Pancreas (tissue), 10 donors: Measurements from ENCODE around the gene INSR. TPM values are rescaled to one million over a fixed set of nuclear protein-coding genes. Genes with fewer than 3 reads are reported as not detected.
"Not testable (repeated sequence)": the region's sequence is repeated elsewhere in the genome, so short reads cannot be mapped to it uniquely, and the experiment has no call there.

Source experiments
- ATAC-seq, 4 donors: fragments of 200-7000 bp; cut with Tn5 transposase; one replicate each; pipeline versions ENCODE4 v1.8.0 to v1.9.1; 2020; ENCODE audit warnings: mild to moderate bottlenecking in 4 of 4, moderate library complexity in 4 of 4
- DNase-seq, 6 donors: peaks; one replicate each; pipeline ENCODE4 v3.0.0-alpha.2; 2020
- FAIRE-seq: peaks from 2 replicates; lab custom pipeline; 2012; peaks lifted over from hg19 to GRCh38; lab: Jason Lieb, UNC
- H3K27ac ChIP-seq, 4 donors: fragments of 200-600 bp; sonication (generic); 1 replicate in 3 of 4; 2 replicates in 1 of 4; pipeline versions ENCODE4 v1.5.0 to v1.8.0; 2020
- H3K27me3 ChIP-seq, 4 donors: fragments of 200-600 bp; one replicate each; pipeline ENCODE4 v1.8.0; 2021
- H3K36me3 ChIP-seq, 3 donors: fragments of 200-600 bp; sonication (generic) in 1 of 3; one replicate each; pipeline versions ENCODE4 v1.5.0 to v1.8.0; 2020 to 2021
- H3K4me1 ChIP-seq, 3 donors: fragments of 200-600 bp; one replicate each; pipeline ENCODE4 v1.8.0; 2021
- H3K4me3 ChIP-seq, 4 donors: fragments of 200-600 bp; sonication (generic) in 2 of 4; one replicate each; pipeline versions ENCODE4 v1.5.0 to v1.8.0; 2020 to 2021
- H3K9me3 ChIP-seq, 4 donors: fragments of 200-600 bp; one replicate each; pipeline ENCODE4 v1.8.0; 2021
- WGBS, 2 donors: extraction: QIAGEN DNeasy Blood & Tissue Kit; methylation state at CpG; one replicate each; pipeline ENCODE4 v1.1.7; 2013; 5-methylcytosine and 5-hydroxymethylcytosine counted together
- intact Hi-C, 3 donors: fragments of 100-400 bp; cut with DNase I; formaldehyde crosslinking; loops; one replicate each; pipeline versions ENCODE4 v1.11.1 to v1.14.2; 2022
- polyA plus RNA-seq, 2 donors: library from polyadenylated mRNA; stranded (reverse); fragments of 200-250 nt; gene quantifications; one replicate each; pipeline ENCODE4 v1.2.3, GENCODE V29; 2013
- total RNA-seq, 6 donors: library from RNA; stranded (reverse); fragmentation: NEBNext Ultra II Directional in 4 of 6; extraction: Animal tissue kit (Norgen Biotek cat#: 25700) in 4 of 6; gene quantifications; one replicate each; pipeline versions ENCODE4 v1.2.1 to v1.2.4, GENCODE V29; 2021 to 2023
- TF ChIP-seq, protein P1 (sequence below), 4 donors: fragments of 200-600 bp; sonication (generic) in 3 of 4; IDR thresholded peaks; one replicate each; pipeline versions ENCODE4 v1.5.0 to v1.8.0; 2021; ENCODE audit warnings: antibody characterized with exemption in 4 of 4
- donor health status: healthy with polysubstance abuse.
- donor health status: DM: no; HTN: no; CAD: no; lungs with moderate emphysema.
- donor health status: DM: no; HTN: no; CAD: no.
- donor health status: control.
- donor health status: control.
- donor health status: Bipolar disorder and iron deficiency.
- donor health status: DM: yes; HTN: yes; CAD: no.
- donor health status: DM: no; HTN: no; CAD: no.
- donor health status: DM: no; HTN: no; CAD: no.
- donor health status: DM: yes; HTN: yes; CAD: no.

Gene INSR
- total and polyA plus RNA-seq, 8 donors = 45.1 to 205 (median 120) TPM

DNA sequence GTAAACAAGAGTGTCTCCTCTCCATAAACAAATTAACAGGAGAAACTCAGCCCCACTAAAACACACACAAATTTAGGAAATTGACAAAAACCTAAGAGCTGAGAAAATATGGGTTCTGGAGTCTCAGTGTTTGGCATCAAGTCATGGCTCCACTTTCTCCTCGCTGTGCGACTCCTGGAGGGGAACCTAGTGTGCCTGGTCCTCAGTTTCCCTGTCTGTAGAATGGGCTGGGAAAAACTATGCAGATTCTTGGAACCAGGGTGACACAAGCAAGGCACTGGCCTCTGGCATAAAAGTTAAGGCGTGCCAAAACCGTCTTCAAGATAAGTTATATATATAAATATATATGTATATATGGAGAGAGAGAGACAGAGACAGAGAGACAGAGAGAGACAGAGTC is 83.9 kb downstream of the INSR start:
- TF ChIP-seq, protein P1, sequence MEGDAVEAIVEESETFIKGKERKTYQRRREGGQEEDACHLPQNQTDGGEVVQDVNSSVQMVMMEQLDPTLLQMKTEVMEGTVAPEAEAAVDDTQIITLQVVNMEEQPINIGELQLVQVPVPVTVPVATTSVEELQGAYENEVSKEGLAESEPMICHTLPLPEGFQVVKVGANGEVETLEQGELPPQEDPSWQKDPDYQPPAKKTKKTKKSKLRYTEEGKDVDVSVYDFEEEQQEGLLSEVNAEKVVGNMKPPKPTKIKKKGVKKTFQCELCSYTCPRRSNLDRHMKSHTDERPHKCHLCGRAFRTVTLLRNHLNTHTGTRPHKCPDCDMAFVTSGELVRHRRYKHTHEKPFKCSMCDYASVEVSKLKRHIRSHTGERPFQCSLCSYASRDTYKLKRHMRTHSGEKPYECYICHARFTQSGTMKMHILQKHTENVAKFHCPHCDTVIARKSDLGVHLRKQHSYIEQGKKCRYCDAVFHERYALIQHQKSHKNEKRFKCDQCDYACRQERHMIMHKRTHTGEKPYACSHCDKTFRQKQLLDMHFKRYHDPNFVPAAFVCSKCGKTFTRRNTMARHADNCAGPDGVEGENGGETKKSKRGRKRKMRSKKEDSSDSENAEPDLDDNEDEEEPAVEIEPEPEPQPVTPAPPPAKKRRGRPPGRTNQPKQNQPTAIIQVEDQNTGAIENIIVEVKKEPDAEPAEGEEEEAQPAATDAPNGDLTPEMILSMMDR (IDR thresholded peaks at IDR 0.05) = no peak
- peaks cover 51 to 73% (median 69%) of the 10 kb centered on the region in 3 donors for H3K4me1 ChIP-seq
- intact Hi-C loops = loop anchor here in 1 of 3 donors (5.0 kb wide), 1 partner anchor 82 kb away; the partner anchor contains the start of gene INSR
- DNase-seq (peak in 1 of 6 donors; percentile 14), ATAC-seq (no peak), FAIRE-seq (no peak)
- H3K27ac ChIP-seq = peak overlapping the region; percentile 73 to 93 (median 85)
- H3K4me3 ChIP-seq = no peak overlapping the region
- no peaks in the 10 kb centered on the region for H3K36me3 ChIP-seq
- 70 to 72% methylated on average over 4 of the region's 4 CpGs for WGBS, 2 donors
- no peaks in the 10 kb centered on the region for H3K27me3 ChIP-seq
- H3K9me3 ChIP-seq = no peaks in the 10 kb centered on the region

DNA sequence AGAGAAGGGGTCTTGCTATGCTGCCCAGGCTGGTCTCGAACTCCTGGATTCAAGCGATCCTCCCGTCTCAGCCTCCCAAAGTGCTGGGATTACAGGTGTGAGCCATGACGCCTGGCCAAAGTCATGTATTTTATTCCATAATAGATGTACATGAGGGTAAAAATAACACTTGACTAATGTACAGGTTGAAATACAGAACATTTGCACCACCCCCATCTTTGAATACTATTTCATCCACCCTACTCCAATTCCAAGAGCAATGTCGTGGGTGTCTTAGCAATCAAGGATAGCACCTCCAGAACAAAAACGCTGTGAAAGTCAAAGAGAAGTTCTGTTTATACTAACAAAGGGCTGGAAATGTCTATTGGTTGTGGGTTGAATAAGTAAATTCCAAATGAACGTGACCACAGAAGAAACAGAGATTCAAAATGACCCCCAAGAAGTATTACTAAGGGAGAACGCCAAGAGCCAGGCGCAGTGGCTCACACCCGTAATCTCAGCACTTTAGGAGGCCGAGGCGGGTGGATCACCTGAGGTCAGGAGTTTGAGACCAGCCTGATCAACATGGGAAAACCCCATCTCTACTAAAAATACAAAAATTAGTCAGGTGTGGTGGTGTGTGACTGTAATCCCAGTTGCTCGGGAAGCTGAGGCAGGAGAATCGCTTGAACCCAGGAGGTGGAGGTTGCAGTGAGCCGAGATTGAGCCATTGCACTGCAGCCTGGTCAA is 84.5 kb downstream of the INSR start:
- DNase-seq = peak in 1 of 6 donors; percentile 6
- FAIRE-seq, ATAC-seq, H3K36me3 ChIP-seq, H3K27me3 ChIP-seq, H3K4me3 ChIP-seq, H3K9me3 ChIP-seq: not testable (repeated sequence)
- Histone ChIP-seq H3K4me1 (peaks cover 51 to 71% (median 65%) of the 10 kb centered on the region in 3 donors), H3K27ac (peak overlapping the region; percentile 68 to 93 (median 85))
- 79 to 84% methylated on average over 15 of the region's 15 CpGs for WGBS, 2 donors
- intact Hi-C loops = loop anchor here in 1 of 3 donors (5.0 kb wide), 1 partner anchor 83 kb away; the partner anchor contains the start of gene INSR

DNA sequence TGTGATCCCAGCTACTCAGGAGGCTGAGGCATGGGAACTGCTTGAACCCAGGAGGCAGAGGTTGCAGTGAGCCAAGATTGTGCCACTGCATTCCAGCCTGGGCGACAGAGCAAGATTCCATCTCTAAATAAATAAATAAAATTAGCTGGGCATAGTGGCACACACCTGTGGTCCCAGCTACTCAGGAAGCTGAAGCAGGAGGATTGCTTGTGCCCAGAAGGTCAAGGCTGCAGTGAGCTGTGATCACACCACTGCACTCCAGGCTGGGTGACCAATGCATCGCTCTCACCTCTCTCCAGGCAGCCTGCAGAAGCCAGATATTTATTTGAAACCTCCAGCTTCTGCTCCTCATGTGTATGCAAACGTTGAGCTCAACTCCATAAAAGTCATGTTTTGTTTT is 85.2 kb downstream of the INSR start:
- H3K27ac ChIP-seq = peak overlapping the region; percentile 68 to 93 (median 85)
- FAIRE-seq, intact Hi-C loops, H3K27me3 ChIP-seq, H3K9me3 ChIP-seq, H3K4me3 ChIP-seq, H3K36me3 ChIP-seq: not testable (repeated sequence)
- H3K4me1 ChIP-seq = peaks cover 51 to 70% (median 60%) of the 10 kb centered on the region in 3 donors
- ATAC-seq = peak in 3 of 4 donors; percentile 1 to 3 (median 1)
- 36% methylated on average over 3 of the region's 3 CpGs for WGBS, 2 donors
- peak in 1 of 6 donors; percentile 47 for DNase-seq

DNA sequence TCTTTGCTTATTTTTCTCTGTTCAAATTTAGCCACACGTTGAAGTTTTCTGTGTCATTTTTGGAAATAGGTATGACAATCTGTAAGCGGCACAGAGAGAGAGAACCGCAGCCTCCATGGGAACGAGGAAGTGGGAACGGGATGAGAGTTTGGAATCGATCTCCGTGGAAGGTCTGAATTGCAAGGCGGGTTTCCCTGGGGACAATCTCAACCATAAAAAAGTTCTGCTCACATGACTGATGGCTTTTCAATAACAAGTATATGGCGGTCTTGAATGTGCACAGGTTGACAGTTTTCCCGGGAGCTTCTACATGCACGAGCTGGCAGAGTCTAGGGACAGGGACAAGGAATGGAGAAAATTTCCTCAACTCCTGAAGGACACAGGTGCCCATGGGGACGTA is 90.9 kb downstream of the INSR start:
- intact Hi-C loops = no loop called here
- no peaks in the 10 kb centered on the region for H3K36me3 ChIP-seq
- DNase-seq (peak in 2 of 6 donors; percentile 40 to 50), FAIRE-seq (no peak), ATAC-seq (peak in 2 of 4 donors; percentile 3 to 11)
- H3K4me3 ChIP-seq = peak overlapping the region in 2 of 4 donors; percentile 4 to 14
- H3K9me3 ChIP-seq = no peaks in the 10 kb centered on the region
- TF ChIP-seq, protein P1 (IDR thresholded peaks at IDR 0.05) = no peak
- H3K4me1 ChIP-seq = peaks cover 42 to 63% (median 43%) of the 10 kb centered on the region in 3 donors
- WGBS, 2 donors = 12 to 18% methylated on average over 12 of the region's 12 CpGs
- H3K27me3 ChIP-seq = no peaks in the 10 kb centered on the region
- H3K27ac ChIP-seq = peak overlapping the region; percentile 43 to 93 (median 68)

DNA sequence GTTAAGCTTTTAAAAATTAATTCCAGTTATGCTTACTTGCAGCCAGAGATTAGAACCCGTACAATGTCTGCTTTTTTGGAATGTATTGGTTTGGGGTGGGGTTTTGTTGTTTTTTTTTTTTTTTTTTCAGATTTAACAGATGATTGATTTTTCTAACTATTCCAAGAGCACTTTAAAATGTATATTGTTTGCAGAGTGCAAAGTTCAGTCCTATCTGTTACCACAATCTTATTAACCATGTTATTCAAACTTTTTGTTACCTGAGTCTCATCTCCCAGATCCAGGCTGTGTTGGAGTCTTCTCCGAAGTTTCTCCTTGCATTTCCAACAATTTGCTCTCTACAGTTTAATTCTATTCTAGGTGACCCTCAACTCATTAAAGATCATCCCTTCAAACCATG is 91.3 kb downstream of the INSR start:
- TF ChIP-seq, protein P1 (IDR thresholded peaks at IDR 0.05) = no peak
- ATAC-seq (no peak), DNase-seq (no peak), FAIRE-seq (no peak)
- intact Hi-C loops = no loop called here
- Histone ChIP-seq H3K4me3 (peak overlapping the region in 2 of 4 donors; percentile 4 to 14), H3K27ac (peak overlapping the region; percentile 43 to 93 (median 68)), H3K9me3 (no peaks in the 10 kb centered on the region), H3K36me3 (no peaks in the 10 kb centered on the region), H3K27me3 (no peaks in the 10 kb centered on the region), H3K4me1 (peaks cover 42 to 63% (median 43%) of the 10 kb centered on the region in 3 donors)
- 12 to 16% methylated on average over 2 of the region's 2 CpGs for WGBS, 2 donors
